Measurements from ENCODE around the gene LDB2. TPM values are rescaled to one million over a fixed set of nuclear protein-coding genes. Genes with fewer than 3 reads are reported as not detected.

LDB2 gene
- total RNA-seq, 1 donor from 2014 or later = 155 TPM

DNA sequence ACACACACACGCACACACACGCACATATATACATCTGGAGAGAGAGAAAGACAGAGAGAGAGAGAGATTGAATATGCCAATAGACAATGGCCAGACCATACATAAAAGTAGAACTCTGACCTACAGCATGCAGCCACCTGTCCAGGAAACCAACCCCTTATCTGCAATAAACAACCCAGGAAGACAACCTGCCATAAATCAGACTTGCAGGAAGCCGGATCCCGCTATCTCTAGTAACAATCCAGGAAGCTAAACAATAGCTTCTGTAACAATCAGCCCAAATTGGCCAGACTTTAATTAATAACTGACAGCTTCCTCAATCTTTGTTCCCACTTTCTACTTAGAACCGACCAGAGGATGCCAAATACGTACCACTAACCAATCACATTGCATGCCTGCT is 173.2 kb downstream of the LDB2 start:
- peak; percentile 49 for DNase-seq (ENCODE audit: low read depth, low spot score)

DNA sequence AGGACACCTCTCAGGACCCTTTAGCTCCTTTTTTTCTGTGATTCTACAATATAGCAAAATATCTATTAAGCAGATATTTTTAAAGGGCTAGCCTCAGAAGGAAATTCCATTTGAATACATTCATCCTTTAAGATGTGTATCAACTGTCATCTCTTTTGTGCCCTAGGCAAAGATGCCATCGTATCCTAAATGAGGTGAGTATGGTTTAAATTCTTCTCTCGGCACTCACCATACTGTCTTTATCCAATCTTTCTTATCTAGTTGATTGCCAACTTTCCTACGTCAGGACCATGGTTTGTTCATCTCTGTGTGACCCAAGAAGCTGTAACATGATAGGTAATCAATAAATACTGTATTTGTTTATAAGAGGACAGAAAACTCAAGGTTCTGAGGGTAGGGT is 176.0 kb downstream of the LDB2 start:
- DNase-seq (ENCODE audit: low read depth, low spot score) = no peak

DNA sequence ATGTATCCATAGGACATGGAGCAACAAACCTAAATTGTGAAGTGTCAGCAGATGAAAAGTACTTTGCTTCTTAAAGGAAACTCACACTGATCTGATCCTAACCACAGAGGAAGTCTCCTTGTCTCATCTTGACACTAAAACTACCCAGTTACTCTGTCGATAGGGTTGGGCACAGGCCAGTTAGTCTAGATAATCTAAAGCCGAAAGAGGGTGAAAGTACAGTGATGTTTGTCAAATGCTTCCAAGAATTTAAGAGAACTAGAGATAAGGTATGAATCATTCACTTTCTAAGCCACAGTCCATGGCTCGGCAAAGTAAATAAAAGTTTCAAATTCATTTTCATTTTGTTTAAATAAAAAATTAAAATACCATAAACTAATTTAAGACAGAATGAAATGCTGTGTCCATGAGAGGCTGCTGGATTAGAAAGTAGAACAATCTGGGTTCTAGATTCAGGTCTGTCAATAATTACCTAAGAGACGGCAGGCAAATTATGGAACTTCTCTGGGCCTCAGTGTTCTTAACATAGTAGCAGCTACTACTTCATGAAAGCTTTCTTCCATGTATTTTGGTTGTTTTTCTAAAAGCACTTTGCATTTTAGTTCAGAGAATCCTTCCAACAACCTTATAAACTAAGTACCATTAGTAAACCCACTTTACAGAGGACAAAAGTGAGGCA is 176.7 kb downstream of the LDB2 start:
- DNase-seq (ENCODE audit: low read depth, low spot score) = no peak

DNA sequence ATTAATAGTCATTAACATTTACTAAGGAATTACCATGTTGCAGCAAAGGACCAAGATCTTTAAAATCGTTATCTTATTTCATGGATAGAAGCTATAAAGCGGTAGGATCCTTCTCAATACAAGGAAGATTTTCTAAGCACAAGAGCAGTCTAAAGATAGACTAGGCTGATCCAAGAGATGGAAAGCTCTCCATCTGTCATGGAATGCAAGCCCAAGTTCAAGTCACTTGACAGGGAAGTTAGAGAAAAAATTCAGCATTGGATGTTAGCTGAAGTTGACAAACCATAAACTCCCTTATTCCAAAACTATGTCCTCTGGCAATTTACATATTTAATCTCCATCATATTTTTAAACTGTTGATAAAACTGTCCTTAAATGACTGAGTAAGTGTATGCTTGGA is 177.7 kb downstream of the LDB2 start:
- no peak for DNase-seq (ENCODE audit: low read depth, low spot score)

DNA sequence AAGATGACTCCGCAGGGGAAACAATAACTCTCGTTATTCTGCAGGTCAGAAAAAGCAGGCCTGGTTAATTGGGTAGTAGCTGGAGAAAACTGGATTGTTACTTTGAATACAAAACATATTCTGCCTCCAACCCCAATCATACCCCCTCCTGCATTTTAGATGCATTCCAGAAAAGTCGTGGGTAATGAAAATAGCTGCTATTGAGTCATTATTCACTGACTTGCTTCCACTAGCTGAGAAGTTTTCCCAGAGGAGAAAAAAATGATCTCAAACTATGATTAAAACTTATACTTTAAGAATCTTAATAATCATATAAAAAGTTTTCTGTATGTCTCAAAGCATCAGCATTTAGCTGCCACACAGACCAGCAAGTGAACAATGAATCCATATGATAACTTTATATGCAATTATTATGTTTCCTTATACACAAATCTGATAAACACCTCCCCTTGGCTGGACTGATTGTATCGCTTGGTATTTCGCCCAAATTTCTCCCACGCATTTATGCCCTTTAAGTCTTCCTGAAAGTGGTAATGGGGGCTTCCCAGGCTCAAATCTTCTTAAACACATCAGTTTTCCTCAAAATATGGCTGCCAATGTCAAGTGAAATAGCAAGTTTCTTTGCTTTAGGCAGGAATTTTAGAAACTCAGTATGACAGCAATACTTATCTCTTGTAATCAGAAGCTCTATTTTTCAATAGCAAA is 181.0 kb downstream of the LDB2 start:
- no peak for DNase-seq (ENCODE audit: low read depth, low spot score)

DNA sequence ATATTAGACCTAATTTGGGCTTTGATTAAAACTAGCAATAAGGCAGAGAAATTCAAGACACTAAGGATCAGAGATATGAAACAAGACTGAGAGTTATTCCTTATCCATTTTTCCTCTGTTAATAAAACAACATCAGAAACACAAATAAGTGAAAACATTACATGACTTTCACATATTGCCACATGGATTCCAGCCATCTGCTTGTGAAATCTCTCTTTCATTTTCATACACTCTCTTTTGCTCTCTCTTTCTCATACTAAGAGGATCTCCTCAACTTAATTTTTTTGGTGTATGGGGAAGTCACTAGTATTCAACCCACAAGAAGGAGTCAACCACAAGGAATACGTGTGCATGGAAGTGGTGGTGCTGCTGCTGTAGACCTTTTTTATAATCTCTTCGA is 183.0 kb downstream of the LDB2 start:
- no peak for DNase-seq (ENCODE audit: low read depth, low spot score)

DNA sequence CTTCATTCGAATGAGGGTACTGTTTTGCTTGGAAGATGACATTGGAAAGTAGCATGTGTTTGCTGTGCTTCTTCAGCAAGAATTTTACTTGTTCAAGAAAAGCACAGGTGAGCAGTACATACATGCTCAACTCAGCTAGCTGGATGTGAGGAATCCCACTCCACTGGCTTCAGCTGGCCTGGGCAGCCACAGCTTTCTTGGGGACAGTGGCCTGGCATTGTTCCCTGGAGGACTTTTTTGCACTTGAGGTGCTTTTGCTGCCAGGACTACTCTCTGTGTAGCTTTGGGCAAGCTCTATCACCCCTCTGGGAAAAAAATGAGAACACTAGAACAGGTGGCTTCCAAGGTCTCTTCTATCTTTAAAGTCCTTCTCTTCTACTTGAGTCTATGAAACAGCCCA is 184.3 kb downstream of the LDB2 start:
- DNase-seq (ENCODE audit: low read depth, low spot score) = no peak

DNA sequence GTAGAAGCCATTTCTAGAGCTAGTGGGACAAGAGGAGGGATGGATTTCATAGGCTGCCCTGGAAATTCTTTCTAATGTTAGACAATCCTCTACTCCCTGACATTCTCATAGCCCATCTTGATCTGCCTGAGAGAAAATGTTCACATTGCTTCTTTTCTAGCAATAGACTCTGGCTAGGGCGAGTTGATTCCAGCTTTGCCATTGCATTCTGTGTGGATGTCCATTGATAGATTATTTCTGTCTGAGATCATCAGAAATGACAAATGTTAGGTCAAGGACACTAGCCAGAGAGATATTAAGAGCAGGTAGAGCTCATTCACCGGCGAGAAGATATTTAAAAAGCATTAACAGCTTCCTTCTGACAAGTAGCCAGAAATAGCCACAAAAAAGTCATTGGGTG is 184.7 kb downstream of the LDB2 start:
- DNase-seq (ENCODE audit: low read depth, low spot score) = no peak

DNA sequence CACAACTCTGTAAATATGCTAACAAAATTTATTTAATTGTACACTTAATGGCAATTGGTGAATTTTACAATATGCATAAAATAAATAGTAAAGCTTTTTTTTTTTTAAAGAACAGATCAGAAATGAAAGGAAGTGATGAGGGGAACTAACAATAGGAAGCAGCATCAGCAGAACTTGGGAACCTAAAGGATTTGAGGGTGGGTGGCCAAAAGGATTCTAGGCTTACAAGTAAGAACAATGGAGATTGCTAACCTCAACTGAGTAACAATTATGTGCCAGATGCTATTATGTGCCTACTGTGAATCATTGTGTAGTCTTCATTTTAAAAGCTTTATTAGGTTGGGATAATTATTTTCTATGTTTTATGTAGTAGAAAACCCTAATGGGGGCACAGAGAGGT is 185.2 kb downstream of the LDB2 start:
- no peak for DNase-seq (ENCODE audit: low read depth, low spot score)

DNA sequence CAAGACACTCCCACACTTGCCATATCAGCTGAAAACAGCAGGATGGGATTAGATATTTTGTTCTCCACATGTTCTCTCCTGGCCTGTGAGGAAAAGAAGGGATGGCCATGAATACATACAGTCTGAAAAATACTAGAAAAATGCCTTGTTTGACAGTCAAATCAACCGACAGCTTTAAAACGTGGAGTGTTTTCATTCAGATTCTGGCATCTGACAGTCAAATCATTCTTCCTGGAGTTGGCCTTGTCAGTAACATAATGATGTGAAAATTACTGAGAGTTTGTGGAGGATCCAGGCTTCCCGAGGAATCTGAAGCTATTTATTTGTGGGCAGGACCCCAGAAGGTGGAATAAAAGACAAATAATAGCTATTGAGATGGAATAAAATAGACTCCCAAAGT is 188.2 kb downstream of the LDB2 start:
- DNase-seq (ENCODE audit: low read depth, low spot score) = no peak

DNA sequence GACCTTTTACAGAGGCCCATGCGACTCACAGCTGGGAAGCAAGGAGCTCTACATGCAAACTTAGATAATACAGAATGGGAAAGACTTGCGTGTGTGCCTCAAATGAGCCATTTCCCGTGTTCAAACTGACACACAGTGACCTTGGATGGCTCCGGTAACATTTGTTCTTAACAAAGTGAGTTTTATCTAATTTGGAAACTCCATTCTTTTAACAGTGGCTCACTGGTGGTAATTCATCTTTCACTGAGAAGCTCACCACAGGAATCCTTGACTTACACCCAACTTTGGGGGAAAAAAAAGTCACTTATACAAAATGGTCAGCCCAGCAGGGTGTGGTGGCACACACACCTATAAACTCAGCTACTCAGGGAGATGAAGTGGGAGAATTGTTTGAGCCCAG is 190.6 kb downstream of the LDB2 start:
- no peak for DNase-seq (ENCODE audit: low read depth, low spot score)

DNA sequence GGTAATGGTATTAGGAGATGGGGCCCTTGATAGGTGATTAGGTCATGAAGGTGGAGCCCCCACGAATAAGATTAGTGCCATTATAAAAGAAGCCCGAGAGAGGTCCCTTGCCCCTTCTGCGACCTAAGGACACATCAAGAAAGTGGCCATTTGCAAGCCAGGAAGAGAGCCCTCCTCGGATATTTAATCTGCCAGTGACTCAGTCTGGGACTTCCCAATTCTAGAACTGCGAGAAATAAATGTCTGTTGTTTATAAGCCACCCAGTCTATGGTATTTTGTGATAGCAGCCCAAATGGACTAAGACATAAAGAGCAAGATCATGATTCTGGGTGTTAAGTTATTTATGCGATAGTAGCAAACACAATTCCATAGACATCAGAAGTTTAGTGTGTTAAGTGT is 192.2 kb downstream of the LDB2 start:
- no peak for DNase-seq (ENCODE audit: low read depth, low spot score)

DNA sequence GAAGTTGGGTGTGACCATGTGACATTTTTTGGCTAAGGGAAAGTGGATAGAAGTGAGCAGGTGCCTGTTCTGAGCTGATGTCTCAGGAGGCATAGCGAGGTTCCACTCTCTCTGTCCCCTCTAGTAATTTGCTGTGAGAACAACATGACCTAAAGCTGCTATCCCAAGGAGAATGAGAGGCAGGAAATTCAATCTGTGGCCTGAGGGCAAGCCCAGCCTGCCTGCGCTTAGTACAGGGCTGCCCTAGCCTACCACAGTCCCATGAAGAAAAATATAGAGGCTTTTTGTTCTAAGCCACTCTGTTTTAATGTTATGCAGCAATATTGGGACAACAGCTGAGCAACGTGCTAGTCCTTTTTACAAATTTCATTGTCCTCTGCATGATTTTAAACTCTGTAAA is 193.1 kb downstream of the LDB2 start:
- no peak for DNase-seq (ENCODE audit: low read depth, low spot score)

DNA sequence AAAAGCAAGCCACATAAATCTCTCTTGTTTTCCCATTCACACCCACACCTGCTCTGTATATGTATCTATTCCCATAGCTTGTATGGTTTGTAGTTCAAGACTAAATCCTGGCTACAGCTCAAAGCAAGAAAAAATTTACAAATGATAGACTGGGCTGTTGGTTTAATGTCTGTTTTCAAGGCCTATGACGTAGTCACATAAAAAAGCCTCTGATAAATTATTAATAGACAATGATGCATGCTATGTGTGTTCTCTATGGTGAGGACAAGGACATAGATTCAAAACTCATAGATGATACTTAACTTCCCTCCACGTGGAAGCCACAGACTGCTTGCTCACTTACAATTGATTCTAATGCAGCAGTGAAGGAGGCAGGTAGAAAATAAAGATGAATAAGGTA is 194.0 kb downstream of the LDB2 start:
- DNase-seq (ENCODE audit: low read depth, low spot score) = no peak

DNA sequence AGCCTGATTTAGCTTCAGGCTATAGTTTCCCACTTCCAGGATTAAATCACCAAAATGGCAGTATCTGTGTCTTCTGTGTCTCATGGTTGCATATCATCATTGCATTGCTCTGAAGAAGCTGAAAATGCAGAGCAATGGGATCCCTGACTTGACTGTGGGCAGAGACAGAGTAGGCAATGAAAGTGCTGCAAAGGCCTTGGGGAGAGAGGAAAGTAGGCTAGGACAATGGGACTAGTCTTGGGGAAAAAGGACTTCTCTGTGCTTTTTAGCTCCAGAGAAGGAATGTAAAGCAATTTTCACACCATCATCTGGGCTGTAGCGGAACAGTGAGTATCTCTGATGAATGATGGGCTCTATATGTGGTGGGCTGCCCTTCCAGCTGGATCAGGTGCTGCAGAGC is 202.5 kb downstream of the LDB2 start:
- no peak for DNase-seq (ENCODE audit: low read depth, low spot score)

DNA sequence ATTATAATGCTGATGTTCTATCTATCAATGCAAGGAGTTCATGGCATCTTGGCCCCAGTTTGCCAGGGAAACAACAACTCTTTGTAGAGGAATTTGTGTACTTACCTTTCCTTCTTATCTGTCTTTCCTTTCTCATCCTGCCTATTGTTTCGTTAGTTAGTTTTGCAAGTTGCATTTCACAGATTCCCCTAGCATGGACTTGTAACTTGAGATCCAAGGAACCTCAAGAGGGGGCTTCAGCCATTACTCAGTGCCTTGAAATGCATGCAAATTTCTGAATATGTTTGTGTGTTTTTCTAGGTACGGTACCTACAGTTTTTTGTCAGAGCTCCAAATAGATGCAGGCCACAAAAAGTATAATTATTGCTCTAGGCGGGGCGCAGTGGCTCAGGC is 203.6 kb downstream of the LDB2 start:
- DNase-seq (ENCODE audit: low read depth, low spot score) = no peak

DNA sequence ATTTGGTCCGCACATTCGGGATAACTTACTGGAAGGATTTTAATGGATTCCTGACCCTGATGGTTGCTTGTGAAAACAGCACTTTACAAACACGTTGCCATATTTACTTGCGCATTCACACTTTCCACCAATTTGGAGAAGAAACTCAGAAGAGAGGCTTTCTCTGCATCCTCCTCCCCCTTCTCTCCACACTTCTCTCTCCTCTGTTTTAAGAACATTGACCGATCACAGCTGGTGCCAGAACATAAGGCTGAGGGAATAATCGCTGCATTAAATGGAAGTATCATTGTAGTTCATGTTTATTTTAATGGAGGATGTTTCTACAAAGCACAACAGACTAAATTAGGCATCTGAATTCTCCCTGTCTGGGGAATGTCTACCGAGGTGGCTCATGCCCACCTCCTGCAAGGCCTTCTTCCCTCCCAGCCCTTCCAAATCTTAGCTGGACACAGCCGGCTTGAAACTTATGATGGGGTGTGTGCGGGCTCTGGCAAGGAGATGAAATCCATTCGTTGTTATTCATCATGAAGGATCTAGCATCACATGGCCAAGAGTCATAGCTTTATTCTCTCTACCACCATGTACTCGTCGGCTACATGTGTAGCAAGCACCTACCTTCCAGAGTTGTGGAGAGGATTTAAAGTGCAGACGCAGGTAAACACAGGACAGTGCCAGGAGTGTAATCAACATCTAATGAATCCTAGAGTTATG is 204.1 kb downstream of the LDB2 start:
- DNase-seq (ENCODE audit: low read depth, low spot score) = no peak

DNA sequence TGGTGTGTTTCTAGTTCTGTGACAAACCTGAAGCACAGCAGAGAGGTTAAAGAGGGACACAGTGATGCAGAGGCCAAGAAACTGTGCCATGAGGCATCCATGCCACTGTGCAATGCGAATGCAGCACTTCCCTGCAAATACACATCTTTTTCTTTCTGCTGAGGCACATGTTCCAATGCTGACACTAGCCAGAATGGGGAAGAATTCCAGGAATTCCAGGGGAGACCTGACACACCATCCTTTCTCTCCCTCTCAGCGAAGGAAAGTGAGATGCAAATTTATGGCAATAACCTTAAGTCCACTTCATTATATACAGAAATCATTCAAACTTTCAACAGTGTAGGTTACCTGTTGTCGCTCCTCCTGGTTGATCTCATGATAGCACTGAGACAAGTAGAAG is 204.8 kb downstream of the LDB2 start:
- DNase-seq (ENCODE audit: low read depth, low spot score) = no peak

DNA sequence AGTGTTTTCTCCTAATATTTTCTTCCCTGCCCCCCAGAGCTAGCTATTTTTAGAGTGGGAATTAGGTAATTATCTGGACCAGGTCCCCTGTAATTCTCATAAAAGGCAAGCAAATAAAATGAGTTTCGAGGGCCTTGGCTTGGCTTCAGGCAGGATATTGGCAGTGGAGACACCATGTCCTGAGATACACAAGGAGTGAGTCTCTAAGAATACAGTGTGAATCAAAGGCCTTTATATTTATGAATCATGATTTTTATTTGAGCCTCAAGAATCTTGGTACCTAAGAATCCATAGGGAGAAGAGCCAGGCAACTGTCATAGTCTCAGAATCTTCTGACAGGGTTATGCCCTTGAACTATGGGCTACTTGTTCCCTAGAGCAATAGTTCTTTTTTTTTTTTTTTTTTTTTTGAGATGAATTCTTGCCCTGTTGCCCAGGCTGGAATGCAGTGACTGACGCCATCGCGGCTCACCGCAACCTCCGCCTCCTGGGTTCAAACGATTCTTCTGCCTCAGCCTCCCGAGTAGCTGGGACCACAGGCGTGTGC is 205.4 kb downstream of the LDB2 start:
- no peak for DNase-seq (ENCODE audit: low read depth, low spot score)

DNA sequence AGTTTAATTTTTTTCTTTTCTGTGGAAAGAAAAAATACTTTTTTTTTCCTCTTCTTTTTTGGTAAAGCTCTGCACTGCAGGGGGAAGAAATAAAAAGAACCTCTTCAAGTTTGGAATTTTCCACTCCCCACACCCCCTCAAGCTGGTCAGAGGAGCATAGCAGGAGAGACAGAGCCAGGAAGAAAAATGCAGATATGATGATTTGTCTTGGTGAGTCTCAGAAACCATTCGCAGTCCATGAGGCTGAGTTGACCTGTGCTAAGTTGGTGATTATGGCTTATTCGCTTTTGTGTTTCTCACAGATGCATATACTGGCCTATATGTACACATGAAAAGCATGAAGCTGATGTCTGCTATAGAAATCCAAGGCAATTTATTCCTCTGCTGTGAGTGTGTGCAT is 205.9 kb downstream of the LDB2 start:
- no peak for DNase-seq (ENCODE audit: low read depth, low spot score)

DNA sequence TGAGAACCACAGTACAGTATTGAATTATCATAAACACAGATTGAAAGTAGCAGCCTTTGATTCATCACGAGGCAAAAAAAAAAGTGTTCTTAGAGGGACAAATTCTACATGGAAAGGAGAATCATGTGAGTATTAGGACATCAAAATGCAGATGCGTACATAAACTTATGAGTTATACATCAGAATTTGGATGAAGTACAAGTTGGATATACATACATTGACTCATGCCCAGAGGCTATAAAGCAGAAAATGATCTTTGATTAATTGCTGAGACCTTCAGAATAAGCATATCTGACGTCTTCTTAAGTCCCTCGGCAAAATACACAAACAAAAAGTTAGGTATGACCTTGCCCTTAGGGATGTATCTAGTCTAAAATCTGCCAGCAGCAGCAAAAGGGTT is 206.4 kb downstream of the LDB2 start:
- DNase-seq (ENCODE audit: low read depth, low spot score) = no peak

DNA sequence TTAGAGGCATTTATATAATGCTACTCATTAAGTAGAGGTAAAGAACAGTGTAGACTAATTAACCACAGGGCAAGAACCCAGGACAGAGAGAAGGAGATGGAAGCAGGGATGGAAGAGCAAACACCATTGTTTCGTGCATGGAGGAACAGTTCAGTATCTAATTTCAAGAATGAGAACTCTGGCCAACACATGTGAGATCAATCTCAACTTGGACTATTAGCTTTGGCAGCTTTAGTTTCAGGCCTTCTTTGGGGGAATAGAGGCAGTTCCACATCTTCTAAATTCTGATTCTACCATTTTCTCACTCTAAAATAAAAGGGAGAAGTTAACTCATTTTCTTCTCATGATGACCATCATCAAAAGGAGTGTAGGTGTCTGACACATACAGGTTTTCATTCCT is 207.0 kb downstream of the LDB2 start:
- DNase-seq (ENCODE audit: low read depth, low spot score) = no peak

DNA sequence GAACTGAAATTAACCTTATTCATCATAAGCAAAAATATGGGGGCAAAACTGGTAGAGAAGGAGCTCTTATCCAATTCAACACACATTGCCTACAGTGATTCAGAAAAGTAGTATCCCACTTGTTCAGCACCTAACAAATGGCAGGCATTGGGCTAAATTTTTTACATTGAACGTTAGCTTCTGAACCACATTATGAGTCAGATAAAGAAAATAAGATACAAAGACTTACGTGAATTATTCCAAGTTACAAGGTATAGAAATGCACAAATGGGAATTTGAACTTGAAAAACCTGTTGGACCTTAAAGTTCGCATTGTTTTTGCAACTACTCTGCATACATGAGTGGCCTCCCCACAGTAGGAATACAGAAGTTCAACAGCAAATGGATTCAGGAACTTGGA is 210.6 kb downstream of the LDB2 start:
- no peak for DNase-seq (ENCODE audit: low read depth, low spot score)
